Mesothelial cell of epicardium (in vitro differentiated cells): ENCODE data around the gene PRDM15. TPM values are rescaled to one million over a fixed set of nuclear protein-coding genes. Genes with fewer than 3 reads are reported as not detected.

Experiments
- DNase-seq, 2 experiments: peaks; one replicate each; pipeline ENCODE4 v3.0.0; 2021; ENCODE audit warnings: low spot score in 2 of 2; ENCODE audit not compliant: unreplicated experiment in 2 of 2
- H3K27ac Mint-ChIP-seq: 2 replicates; pipeline ENCODE4 v1.8.0; 2021; ENCODE audit warnings: mixed read lengths
- H3K27me3 Mint-ChIP-seq: 2 replicates; pipeline ENCODE4 v1.8.0; 2021; ENCODE audit warnings: low read depth, mixed read lengths
- H3K36me3 Mint-ChIP-seq: 2 replicates; pipeline ENCODE4 v1.8.0; 2021; ENCODE audit warnings: mixed read lengths
- H3K4me1 Mint-ChIP-seq: 2 replicates; pipeline ENCODE4 v1.8.0; 2021; ENCODE audit warnings: mixed read lengths
- H3K4me3 Mint-ChIP-seq: 2 replicates; pipeline ENCODE4 v1.8.0; 2021; ENCODE audit warnings: mild to moderate bottlenecking, moderate library complexity, mixed read lengths
- H3K9me3 Mint-ChIP-seq: 2 replicates; pipeline ENCODE4 v1.8.0; 2021; ENCODE audit warnings: mixed read lengths
- total RNA-seq: library from RNA; stranded (reverse); gene quantifications from 3 replicates; pipeline ENCODE4 v1.2.1, GENCODE V29; 2021
- TF ChIP-seq, protein P1 (sequence below): fragments of 200-600 bp; sonication (generic); IDR thresholded peaks from one replicate; pipeline ENCODE4 v1.5.0; 2021; ENCODE audit warnings: antibody characterized with exemption; ENCODE audit not compliant: unreplicated experiment

Gene PRDM15
- total RNA-seq, 1 donor from 2014 or later: 12.0 TPM

DNA sequence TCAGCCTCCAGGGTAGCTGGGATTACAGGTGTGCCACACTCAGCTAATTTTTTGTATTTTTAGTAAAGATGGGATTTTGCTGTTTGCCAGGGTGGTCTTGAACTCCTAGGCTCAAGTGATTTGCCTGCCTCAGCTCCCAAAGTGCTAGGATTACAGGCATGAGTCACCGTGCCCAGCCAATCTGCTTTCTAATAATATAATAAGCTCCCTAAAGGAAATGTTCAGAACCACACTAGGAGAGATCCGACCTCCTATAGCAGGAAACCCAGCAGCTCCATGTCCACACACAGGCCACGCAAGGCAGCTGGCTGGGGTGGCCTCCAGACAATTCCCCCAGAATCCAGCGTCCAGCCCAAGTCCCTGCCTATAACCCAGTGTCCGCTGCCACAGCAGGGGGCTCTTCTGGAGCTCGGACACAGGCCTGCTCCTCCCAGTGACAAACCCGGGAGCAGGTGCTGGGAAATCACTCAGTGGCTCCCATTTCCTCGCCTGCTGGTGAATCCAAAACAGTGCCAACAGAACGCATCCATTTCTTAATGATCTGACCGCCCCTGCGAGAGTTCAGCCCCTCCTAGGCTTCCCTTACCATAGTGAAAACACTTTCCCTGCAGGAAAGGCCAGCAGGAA lies 119.8 kb downstream of the PRDM15 start:
- no peak for DNase-seq
- peaks cover 48% of the 10 kb centered on the region for H3K27me3 Mint-ChIP-seq
- no peak overlapping the region for H3K4me3 Mint-ChIP-seq
- no peaks in the 10 kb centered on the region for H3K9me3 Mint-ChIP-seq
- peaks cover 10% of the 10 kb centered on the region for H3K36me3 Mint-ChIP-seq
- TF ChIP-seq, protein P1, sequence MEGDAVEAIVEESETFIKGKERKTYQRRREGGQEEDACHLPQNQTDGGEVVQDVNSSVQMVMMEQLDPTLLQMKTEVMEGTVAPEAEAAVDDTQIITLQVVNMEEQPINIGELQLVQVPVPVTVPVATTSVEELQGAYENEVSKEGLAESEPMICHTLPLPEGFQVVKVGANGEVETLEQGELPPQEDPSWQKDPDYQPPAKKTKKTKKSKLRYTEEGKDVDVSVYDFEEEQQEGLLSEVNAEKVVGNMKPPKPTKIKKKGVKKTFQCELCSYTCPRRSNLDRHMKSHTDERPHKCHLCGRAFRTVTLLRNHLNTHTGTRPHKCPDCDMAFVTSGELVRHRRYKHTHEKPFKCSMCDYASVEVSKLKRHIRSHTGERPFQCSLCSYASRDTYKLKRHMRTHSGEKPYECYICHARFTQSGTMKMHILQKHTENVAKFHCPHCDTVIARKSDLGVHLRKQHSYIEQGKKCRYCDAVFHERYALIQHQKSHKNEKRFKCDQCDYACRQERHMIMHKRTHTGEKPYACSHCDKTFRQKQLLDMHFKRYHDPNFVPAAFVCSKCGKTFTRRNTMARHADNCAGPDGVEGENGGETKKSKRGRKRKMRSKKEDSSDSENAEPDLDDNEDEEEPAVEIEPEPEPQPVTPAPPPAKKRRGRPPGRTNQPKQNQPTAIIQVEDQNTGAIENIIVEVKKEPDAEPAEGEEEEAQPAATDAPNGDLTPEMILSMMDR: no peak
- no peak overlapping the region for H3K27ac Mint-ChIP-seq
- H3K4me1 Mint-ChIP-seq: peaks cover 38% of the 10 kb centered on the region

DNA sequence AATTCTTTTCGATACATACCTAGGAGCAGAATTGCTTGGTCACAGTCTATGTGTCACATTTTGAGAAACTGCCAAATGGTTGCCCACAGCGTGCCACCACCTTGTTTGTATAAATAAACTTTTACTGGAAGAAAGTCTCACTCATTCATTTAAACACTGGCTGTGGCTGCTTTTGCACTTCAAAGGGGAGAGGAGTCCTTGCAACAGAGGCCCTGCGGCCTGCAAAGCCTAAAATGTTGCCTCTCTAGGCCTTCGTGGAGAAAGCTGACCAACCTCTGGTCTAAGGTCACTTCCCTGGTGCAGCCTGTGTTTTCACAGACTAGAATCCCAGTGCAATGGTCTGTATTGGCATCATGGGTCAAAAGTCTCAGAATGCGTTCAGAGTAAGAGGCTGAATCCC lies 120.6 kb downstream of the PRDM15 start:
- no peaks in the 10 kb centered on the region for H3K9me3 Mint-ChIP-seq
- H3K27me3 Mint-ChIP-seq: peaks cover 41% of the 10 kb centered on the region
- H3K4me1 Mint-ChIP-seq: peaks cover 38% of the 10 kb centered on the region
- DNase-seq: no peak
- no peak overlapping the region for H3K4me3 Mint-ChIP-seq
- H3K36me3 Mint-ChIP-seq: peaks cover 10% of the 10 kb centered on the region
- no peak overlapping the region for H3K27ac Mint-ChIP-seq
- TF ChIP-seq, protein P1: no peak

DNA sequence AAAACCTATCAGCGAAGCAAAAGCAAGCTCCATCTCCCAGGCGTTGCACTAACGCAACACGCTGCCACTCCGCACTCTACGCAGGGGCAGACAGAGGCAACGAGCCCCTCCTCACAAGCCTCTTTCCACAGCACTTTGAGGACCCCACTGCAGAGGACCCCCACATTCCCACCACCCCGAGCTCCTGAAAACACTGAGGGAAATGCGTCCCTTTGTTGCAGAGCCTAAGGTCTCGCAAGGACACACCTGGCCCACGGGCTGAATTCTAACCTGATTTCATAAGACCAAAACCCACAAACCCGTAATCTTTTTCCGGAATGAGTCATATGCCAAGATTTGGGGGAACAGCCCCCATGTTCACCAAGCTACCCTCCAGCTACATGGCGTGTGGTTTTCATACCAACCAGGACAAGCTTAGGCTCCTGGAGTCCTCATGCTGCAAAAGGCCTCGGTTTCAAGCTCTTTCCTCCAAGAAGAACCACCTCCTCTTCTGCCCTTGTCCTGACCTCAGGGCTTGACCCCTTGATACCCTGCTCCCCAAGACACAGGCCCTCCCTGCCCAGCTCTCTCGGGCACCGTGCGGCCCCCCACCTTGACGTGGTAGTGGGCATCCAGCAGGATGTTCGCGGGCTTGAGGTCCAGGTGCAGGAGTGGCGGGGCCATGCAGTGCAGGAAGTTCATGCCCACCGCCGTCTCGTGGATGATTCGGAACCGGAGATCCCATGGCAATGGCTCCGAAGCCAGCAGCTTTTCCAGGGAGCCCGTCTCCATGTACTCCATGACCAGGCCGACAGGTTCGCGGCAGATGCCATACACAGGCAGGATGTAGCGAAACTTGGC lies 123.0 kb downstream of the PRDM15 start:
- H3K4me1 Mint-ChIP-seq: peaks cover 38% of the 10 kb centered on the region
- H3K4me3 Mint-ChIP-seq: no peak overlapping the region
- DNase-seq: no peak
- TF ChIP-seq, protein P1: no peak
- H3K9me3 Mint-ChIP-seq: no peaks in the 10 kb centered on the region
- peaks cover 11% of the 10 kb centered on the region for H3K36me3 Mint-ChIP-seq
- H3K27ac Mint-ChIP-seq: no peak overlapping the region
- H3K27me3 Mint-ChIP-seq: peaks cover 17% of the 10 kb centered on the region

DNA sequence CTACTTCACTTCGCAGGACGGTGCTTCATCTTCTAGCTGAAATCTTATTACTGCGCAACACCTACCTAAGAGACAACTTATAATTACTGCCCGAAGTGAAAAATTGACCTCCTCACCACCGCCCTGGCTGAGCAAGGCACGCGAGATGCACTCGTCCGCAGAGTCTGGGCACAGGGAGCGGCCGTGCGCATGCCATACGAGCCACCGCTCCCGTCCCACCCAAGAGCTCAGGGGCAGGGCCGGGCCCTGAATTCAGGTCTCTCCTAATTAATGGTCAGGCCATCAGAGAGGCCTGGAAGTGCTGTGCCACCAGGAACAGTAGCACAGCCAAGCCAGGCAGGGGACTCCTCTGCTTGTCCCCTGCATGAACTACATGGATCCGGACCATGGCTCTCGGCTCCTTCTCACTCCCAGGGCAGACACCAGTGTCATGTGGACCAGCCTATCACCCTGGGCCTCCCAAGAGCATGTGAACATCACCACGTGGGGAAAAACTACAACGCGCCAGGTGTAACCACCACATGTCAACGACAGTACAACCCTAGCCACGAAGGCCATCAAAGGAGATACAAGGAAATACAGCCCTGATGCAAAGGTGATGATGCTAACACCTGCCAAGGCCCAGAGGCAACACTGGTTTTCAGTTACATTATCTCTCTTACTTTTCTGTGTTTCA lies 123.7 kb downstream of the PRDM15 start:
- no peak overlapping the region for H3K4me3 Mint-ChIP-seq

DNA sequence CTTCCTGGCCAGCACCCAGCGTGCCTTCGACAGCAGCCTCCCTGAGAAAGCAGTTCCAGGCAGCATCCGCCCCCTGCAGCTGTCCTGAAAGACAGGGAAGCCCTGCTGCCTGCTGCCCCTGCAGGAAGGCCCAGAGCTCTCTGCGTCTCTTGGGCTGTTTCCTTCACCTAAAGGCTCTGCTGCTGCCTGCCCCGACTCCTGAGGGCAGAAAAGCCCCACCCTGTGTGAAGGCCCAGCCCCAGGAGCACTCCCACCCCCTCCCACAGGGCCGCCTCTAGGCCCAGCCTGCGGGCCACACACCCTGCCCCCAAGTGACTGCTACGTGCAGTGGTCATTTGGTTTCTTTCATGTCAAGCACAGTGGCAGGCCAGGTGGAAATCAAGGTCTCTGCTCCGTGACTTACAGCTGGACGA lies 124.7 kb downstream of the PRDM15 start:
- peaks cover under 1% of the 10 kb centered on the region for H3K27me3 Mint-ChIP-seq
- no peaks in the 10 kb centered on the region for H3K9me3 Mint-ChIP-seq
- TF ChIP-seq, protein P1: no peak
- no peak overlapping the region for H3K27ac Mint-ChIP-seq
- peaks cover 11% of the 10 kb centered on the region for H3K36me3 Mint-ChIP-seq
- H3K4me3 Mint-ChIP-seq: no peak overlapping the region
- peaks cover 32% of the 10 kb centered on the region for H3K4me1 Mint-ChIP-seq
- DNase-seq: no peak

More for the DNA sequence above, 123.7 kb downstream of the PRDM15 start:
- no peak overlapping the region for H3K27ac Mint-ChIP-seq
- H3K4me1 Mint-ChIP-seq: peaks cover 35% of the 10 kb centered on the region
- H3K36me3 Mint-ChIP-seq: peaks cover 11% of the 10 kb centered on the region
- DNase-seq: no peak
- TF ChIP-seq, protein P1: no peak
- H3K9me3 Mint-ChIP-seq: no peaks in the 10 kb centered on the region
- peaks cover 10% of the 10 kb centered on the region for H3K27me3 Mint-ChIP-seq
